ENCODE measurements around the gene TSPAN8. TPM values are rescaled to one million over a fixed set of nuclear protein-coding genes. Genes with fewer than 3 reads are reported as not detected.

TSPAN8 gene
- total RNA-seq, 1 experiment from 2014 or later, result 4.2 TPM

- in situ Hi-C loops (cut with HindIII; ENCODE audit: low pct_unique_long_range_greater_than_20kb, low sequenced_read_pairs), result no loop called here
- no TSS peak for BruUV-seq (replicated peaks)
Measured at GRCh38 chr12:71109834-71110233, 48.0 kb downstream of the TSPAN8 start.

GRCh38 chr12:71108355-71108754 lies 49.4 kb downstream of the TSPAN8 start:
- ATAC-seq (no peak), DNase-seq (ENCODE audit: low read depth, low spot score) (no peak)
- intact Hi-C loops (cut with micrococcal nuclease; ENCODE audit: unreplicated experiment), result no loop called here
- Histone ChIP-seq H3K36me3 (ENCODE audit: control insufficient read depth, insufficient read depth, low read length) (no peaks in the 10 kb centered on the region), H3K4me3 (ENCODE audit: low read depth in 2 of 2, low read length in 2 of 2) (no peak overlapping the region), H3K27me3 (ENCODE audit: control insufficient read depth, insufficient read depth, low read length) (no peaks in the 10 kb centered on the region), H3K9me3 (ENCODE audit: control insufficient read depth, insufficient read depth, low read depth, low read length) (no peaks in the 10 kb centered on the region), H3K4me1 (ENCODE audit: control insufficient read depth, insufficient read depth, low read length) (no peaks in the 10 kb centered on the region), H3K27ac (ENCODE audit: low read length) (no peak overlapping the region)
- TF ChIP-seq CTCF (IDR thresholded peaks at IDR 0.05), result no peak
- TF ChIP-seq POLR2AphosphoS5 (IDR thresholded peaks at IDR 0.05; ENCODE audit: low read depth, low read length), result no peak
- TF ChIP-seq SIN3A (IDR thresholded peaks at IDR 0.05; ENCODE audit: borderline replicate concordance, insufficient read depth, low read depth, low read length), result no peak
- TF ChIP-seq TCF7L2 (IDR thresholded peaks at IDR 0.05; ENCODE audit: low read depth, low read length), result no peak
- no peak for TF ChIP-seq REST (IDR thresholded peaks at IDR 0.05; ENCODE audit: insufficient read depth in 1 of 2, low read depth in 2 of 2, low read length in 1 of 2)
- BruUV-seq (replicated peaks), result no TSS peak
- POLR2A ChIA-PET, result no interaction called here
- in situ Hi-C loops (cut with HindIII; ENCODE audit: low pct_unique_long_range_greater_than_20kb, low sequenced_read_pairs), result no loop called here
- CTCF ChIA-PET, result no interaction called here

More at GRCh38 chr12:71109834-71110233, 48.0 kb downstream of the TSPAN8 start:
- ATAC-seq (no peak), DNase-seq (ENCODE audit: low read depth, low spot score) (no peak)
- Histone ChIP-seq H3K36me3 (ENCODE audit: control insufficient read depth, insufficient read depth, low read length) (no peaks in the 10 kb centered on the region), H3K9me3 (ENCODE audit: control insufficient read depth, insufficient read depth, low read depth, low read length) (no peaks in the 10 kb centered on the region), H3K4me1 (ENCODE audit: control insufficient read depth, insufficient read depth, low read length) (no peaks in the 10 kb centered on the region), H3K27me3 (ENCODE audit: control insufficient read depth, insufficient read depth, low read length) (no peaks in the 10 kb centered on the region), H3K27ac (ENCODE audit: low read length) (no peak overlapping the region), H3K4me3 (ENCODE audit: low read depth in 2 of 2, low read length in 2 of 2) (no peak overlapping the region)
- CTCF ChIA-PET, result interaction anchor here (0.7 kb wide), 1 partner anchor 138 kb away, joined by 17 read pairs; no protein-coding TSS in a partner anchor
- intact Hi-C loops (cut with micrococcal nuclease; ENCODE audit: unreplicated experiment), result no loop called here
- TF ChIP-seq CTCF (IDR thresholded peaks at IDR 0.05), result no peak
- TF ChIP-seq POLR2AphosphoS5 (IDR thresholded peaks at IDR 0.05; ENCODE audit: low read depth, low read length), result no peak
- no peak for TF ChIP-seq REST (IDR thresholded peaks at IDR 0.05; ENCODE audit: insufficient read depth in 1 of 2, low read depth in 2 of 2, low read length in 1 of 2)
- TF ChIP-seq SIN3A (IDR thresholded peaks at IDR 0.05; ENCODE audit: borderline replicate concordance, insufficient read depth, low read depth, low read length), result no peak
- TF ChIP-seq TCF7L2 (IDR thresholded peaks at IDR 0.05; ENCODE audit: low read depth, low read length), result no peak
- POLR2A ChIA-PET, result no interaction called here
